Activated CD8-positive, alpha-beta T cell treated with anti-CD3 and anti-CD28 coated beads for 36 hours (primary cell): ENCODE measurements around the gene XPA. TPM values are rescaled to one million over a fixed set of nuclear protein-coding genes. Genes with fewer than 3 reads are reported as not detected.

Experiments
- ATAC-seq: fragments of 200-7000 bp; cut with Tn5 transposase; one replicate; pipeline ENCODE4 v1.10.0; 2021; ENCODE audit warnings: mild to moderate bottlenecking, moderate library complexity
- CTCF ChIA-PET: fragments of 350-600 bp; sonication (Branson Sonifier 250); formaldehyde crosslinking; loops from one replicate; lab custom pipeline; 2021; ENCODE audit warnings: antibody characterized with exemption; lab: Charles Lee
- POLR2A ChIA-PET: fragments of 350-600 bp; sonication (Branson Sonifier 250); formaldehyde crosslinking; loops from one replicate; lab custom pipeline; 2021; ENCODE audit warnings: antibody characterized with exemption; lab: Charles Lee
- DNase-seq: peaks from one replicate; pipeline ENCODE4 v3.0.0-alpha.2; 2020
- H3K27ac Mint-ChIP-seq: one replicate; pipeline ENCODE4 v1.8.0; 2021; ENCODE audit warnings: mild to moderate bottlenecking, mixed read lengths
- H3K27me3 Mint-ChIP-seq: one replicate; pipeline ENCODE4 v1.8.0; 2021; ENCODE audit warnings: mixed read lengths
- H3K36me3 Mint-ChIP-seq: one replicate; pipeline ENCODE4 v1.8.0; 2021; ENCODE audit warnings: low read depth, mixed read lengths
- H3K4me1 Mint-ChIP-seq: one replicate; pipeline ENCODE4 v1.8.0; 2021; ENCODE audit warnings: low read depth, mixed read lengths
- H3K4me3 Mint-ChIP-seq: one replicate; pipeline ENCODE4 v1.8.0; 2021; ENCODE audit warnings: mild to moderate bottlenecking, moderate library complexity, mixed read lengths
- H3K9me3 Mint-ChIP-seq: one replicate; pipeline ENCODE4 v1.8.0; 2021; ENCODE audit warnings: mixed read lengths
- CTCF ChIP-seq: fragments of 200-600 bp; IDR thresholded peaks from one replicate; pipeline ENCODE4 v1.8.0; 2022; ENCODE audit warnings: antibody characterized with exemption, mild to moderate bottlenecking
- intact Hi-C: fragments of 100-400 bp; cut with micrococcal nuclease; formaldehyde crosslinking; loops from one replicate; pipeline ENCODE4 v1.10.0; 2022
- total RNA-seq, 2 experiments: library from RNA; stranded (reverse); gene quantifications; one replicate each; pipeline ENCODE4 v1.2.3, GENCODE V29; 2021

The XPA gene
- total RNA-seq, 2 experiments from 2014 or later, result 9.8 to 10.9 TPM

GRCh38 chr9:97694769-97695168 is 2.4 kb downstream of the XPA start:
- no peaks in the 10 kb centered on the region for H3K9me3 Mint-ChIP-seq
- DNase-seq, result no peak
- ATAC-seq, result no peak
- peaks cover 26% of the 10 kb centered on the region for H3K36me3 Mint-ChIP-seq
- POLR2A ChIA-PET, result no interaction called here
- no peaks in the 10 kb centered on the region for H3K27me3 Mint-ChIP-seq
- no peak overlapping the region for H3K27ac Mint-ChIP-seq
- peaks cover 46% of the 10 kb centered on the region for H3K4me1 Mint-ChIP-seq
- peak overlapping the region; percentile 37 for H3K4me3 Mint-ChIP-seq
- TF ChIP-seq CTCF, result no peak
- CTCF ChIA-PET, result no interaction called here
- intact Hi-C loops, result no loop called here

- ATAC-seq, result no peak
- intact Hi-C loops, result no loop called here
- Mint-ChIP-seq H3K9me3 (no peaks in the 10 kb centered on the region), H3K36me3 (peaks cover 33% of the 10 kb centered on the region), H3K27ac (no peak overlapping the region), H3K4me3 (no peak overlapping the region), H3K27me3 (no peaks in the 10 kb centered on the region), H3K4me1 (peaks cover 20% of the 10 kb centered on the region)
- no peak for DNase-seq
- ChIA-PET POLR2A (interaction anchor here (0.6 to 1.1 kb wide), 5 partner anchors 13 to 1414 kb away, joined by 3 to 5 read pairs (median 3); no protein-coding TSS in a partner anchor), CTCF (interaction anchor here (0.7 kb wide), 1 partner anchor 43 kb away, joined by 4 read pairs; no protein-coding TSS in a partner anchor)
- no peak for TF ChIP-seq CTCF
Measured at GRCh38 chr9:97689401-97690180, 7.5 kb downstream of the XPA start.

- POLR2A ChIA-PET, result interaction anchor here (0.5 to 2.2 kb wide), 3 partner anchors 8 to 178 kb away, joined by 3 to 14 read pairs (median 3); partner anchors contain the start of gene XPA
- no peak for DNase-seq
Measured at GRCh38 chr9:97688654-97689053, 8.5 kb downstream of the XPA start.

GRCh38 chr9:97682242-97682641 is 14.9 kb downstream of the XPA start:
- no peaks in the 10 kb centered on the region for H3K9me3 Mint-ChIP-seq
- ChIA-PET CTCF (interaction anchor here (0.7 kb wide), 1 partner anchor 9 kb away, joined by 4 read pairs; no protein-coding TSS in a partner anchor), POLR2A (interaction anchor here (0.6 to 1.5 kb wide), 2 partner anchors 48 to 138 kb away, joined by 3 to 4 read pairs; partner anchors contain the start of gene NCBP1)
- no peak for TF ChIP-seq CTCF
- H3K4me1 Mint-ChIP-seq, result peaks cover 13% of the 10 kb centered on the region
- peaks cover 32% of the 10 kb centered on the region for H3K36me3 Mint-ChIP-seq
- DNase-seq, result no peak
- intact Hi-C loops, result no loop called here
- no peaks in the 10 kb centered on the region for H3K27me3 Mint-ChIP-seq
- no peak for ATAC-seq
- H3K27ac Mint-ChIP-seq, result peak overlapping the region; percentile 73
- no peak overlapping the region for H3K4me3 Mint-ChIP-seq

More at GRCh38 chr9:97688654-97689053, 8.5 kb downstream of the XPA start:
- Mint-ChIP-seq H3K4me1 (peaks cover 11% of the 10 kb centered on the region), H3K27ac (no peak overlapping the region), H3K36me3 (peaks cover 31% of the 10 kb centered on the region), H3K27me3 (no peaks in the 10 kb centered on the region), H3K9me3 (no peaks in the 10 kb centered on the region), H3K4me3 (no peak overlapping the region)
- no peak for ATAC-seq
- intact Hi-C loops, result no loop called here
- CTCF ChIA-PET, result interaction anchor here (0.7 to 1.6 kb wide), 2 partner anchors 42 to 212 kb away, joined by 4 read pairs; no protein-coding TSS in a partner anchor
- TF ChIP-seq CTCF, result no peak

- Mint-ChIP-seq H3K4me3 (no peak overlapping the region), H3K9me3 (no peaks in the 10 kb centered on the region), H3K36me3 (peaks cover 42% of the 10 kb centered on the region), H3K4me1 (peaks cover 14% of the 10 kb centered on the region), H3K27ac (peak overlapping the region; percentile 4), H3K27me3 (no peaks in the 10 kb centered on the region)
- no peak for TF ChIP-seq CTCF
- intact Hi-C loops, result no loop called here
- DNase-seq (no peak), ATAC-seq (no peak)
- ChIA-PET CTCF (interaction anchor here (1.2 kb wide), 1 partner anchor 215 kb away, joined by 5 read pairs; no protein-coding TSS in a partner anchor), POLR2A (interaction anchor here (0.8 to 1.0 kb wide), 3 partner anchors 8 to 28 kb away, joined by 3 read pairs; no protein-coding TSS in a partner anchor)
Measured at GRCh38 chr9:97675655-97676054, 21.5 kb downstream of the XPA start.
